Stimulated activated CD8-positive, alpha-beta memory T cell treated with anti-CD3 and anti-CD28 coated beads, Interleukin-7, amount 100 ng/mL, for 4 hours (primary cell): ENCODE measurements around the gene TEP1.
"Not testable (repeated sequence)": the region's sequence is repeated elsewhere in the genome, so short reads cannot be mapped to it uniquely, and the experiment has no call there.

ENCODE experiments used
- DNase-seq, 2 donors: peaks; one replicate each; pipeline ENCODE4 v3.0.0-alpha.2; 2020; ENCODE audit warnings: low read depth in 2 of 2

Gene TEP1

DNA sequence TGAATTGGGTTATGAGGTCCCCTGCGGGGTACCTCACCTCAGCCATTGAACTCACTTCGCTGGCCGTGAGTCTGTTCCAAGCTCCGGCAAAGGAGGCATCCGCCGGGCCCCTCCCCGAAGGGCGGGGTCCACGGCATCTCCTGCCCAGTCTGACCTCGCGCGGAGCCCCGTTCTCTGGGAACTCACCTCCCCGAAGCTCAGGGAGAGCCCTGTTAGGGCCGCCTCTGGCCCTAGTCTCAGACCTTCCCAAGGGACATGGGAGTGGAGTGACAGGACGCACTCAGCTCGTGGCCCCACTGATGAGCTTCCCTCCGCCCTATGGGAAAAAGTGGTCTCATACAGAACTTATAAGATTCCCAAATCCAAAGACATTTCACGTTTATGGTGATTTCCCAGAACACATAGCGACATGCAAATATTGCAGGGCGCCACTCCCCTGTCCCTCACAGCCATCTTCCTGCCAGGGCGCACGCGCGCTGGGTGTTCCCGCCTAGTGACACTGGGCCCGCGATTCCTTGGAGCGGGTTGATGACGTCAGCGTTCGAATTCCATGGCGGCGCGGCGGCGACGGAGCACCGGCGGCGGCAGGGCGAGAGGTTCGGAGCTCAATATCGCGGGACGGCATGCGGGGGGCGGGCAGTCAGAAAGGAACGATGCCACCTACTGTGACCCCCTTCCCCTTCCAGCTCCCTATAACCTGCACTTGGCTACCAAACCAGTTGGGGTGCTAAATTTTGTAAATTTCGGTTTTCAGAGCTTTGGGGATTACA, 70.0 kb downstream of the TEP1 start, which contains the start of gene PARP2:
PARP2 (plus strand) TSS at position 544 of the 770 bp plus-strand sequence; CDS start at position 551, 7 bp downstream.
- DNase-seq: peak; percentile 86 to 89

DNA sequence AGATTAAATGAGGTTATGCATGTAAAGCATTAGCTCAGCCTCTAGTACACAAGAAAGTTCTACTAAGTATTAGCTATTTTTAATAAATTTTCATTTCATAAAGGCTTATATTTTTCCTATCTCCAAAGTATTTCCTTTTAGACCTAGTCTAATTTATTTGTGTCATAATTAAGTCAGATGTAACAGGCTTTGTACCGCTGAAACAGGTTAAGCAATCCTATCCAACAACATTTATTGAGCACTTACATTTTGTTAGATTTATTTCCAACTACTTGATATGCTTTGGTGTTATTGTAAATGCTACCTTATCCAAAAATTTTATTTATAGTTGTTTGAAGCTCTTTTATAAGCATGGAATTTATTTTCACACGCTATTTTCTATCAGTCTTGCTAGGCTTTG, 71.7 kb downstream of the TEP1 start:
- DNase-seq: no peak

DNA sequence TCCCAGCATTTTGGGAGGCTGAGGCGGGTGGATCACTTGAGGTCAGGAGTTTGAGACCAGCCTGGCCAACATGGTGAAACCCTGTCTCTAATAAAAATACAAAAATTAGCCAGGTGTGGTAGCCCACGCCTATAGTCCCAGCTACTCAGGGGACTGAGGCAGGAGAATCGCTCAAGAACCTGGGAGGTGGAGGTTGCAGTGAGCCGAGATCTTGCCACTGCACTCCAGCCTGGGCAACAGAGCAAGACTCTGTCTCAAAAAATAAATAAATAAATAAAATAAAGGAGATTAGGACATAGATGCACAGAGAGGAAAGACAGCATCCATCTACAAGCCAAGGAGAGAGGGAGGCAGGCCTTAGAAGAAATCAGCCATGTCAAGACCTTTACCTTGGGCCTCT, 72.3 kb downstream of the TEP1 start:
- not testable (repeated sequence) for DNase-seq

DNA sequence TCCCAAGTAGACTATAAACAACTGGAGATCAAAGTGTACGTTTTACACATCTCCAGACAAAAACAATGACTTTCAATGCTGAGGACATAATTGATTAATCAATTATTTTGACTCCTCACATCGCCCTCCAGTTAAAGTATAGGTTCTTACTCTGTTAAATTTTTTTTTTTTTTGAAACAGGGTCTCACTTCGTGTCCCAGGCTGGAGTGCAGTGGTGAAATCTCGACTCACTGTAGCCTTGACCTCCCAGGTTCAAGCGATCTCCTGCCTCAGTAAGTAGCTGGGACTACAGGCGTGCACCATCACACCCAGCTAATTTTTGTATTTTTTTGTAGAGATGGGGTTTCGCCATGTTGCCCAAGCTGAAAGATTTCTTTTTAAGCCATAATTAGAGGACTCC, 79.3 kb downstream of the TEP1 start:
- no peak for DNase-seq

DNA sequence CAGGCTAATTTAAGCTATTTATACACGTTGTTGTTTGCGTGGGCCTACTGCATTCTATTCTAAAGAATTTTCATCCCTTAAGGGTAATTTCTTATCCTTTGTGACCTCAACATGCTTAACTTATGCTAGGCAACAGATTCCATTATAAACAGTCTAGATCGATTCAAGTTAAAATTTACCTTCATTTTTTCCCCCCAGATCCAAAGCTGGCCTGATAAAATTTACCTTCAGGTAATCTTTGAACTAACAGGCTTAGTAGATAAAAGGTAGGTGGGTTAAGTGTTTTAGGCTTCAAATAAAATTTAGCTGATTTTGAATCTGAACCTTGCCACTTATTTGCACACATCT, 79.8 kb downstream of the TEP1 start:
- DNase-seq: no peak

DNA sequence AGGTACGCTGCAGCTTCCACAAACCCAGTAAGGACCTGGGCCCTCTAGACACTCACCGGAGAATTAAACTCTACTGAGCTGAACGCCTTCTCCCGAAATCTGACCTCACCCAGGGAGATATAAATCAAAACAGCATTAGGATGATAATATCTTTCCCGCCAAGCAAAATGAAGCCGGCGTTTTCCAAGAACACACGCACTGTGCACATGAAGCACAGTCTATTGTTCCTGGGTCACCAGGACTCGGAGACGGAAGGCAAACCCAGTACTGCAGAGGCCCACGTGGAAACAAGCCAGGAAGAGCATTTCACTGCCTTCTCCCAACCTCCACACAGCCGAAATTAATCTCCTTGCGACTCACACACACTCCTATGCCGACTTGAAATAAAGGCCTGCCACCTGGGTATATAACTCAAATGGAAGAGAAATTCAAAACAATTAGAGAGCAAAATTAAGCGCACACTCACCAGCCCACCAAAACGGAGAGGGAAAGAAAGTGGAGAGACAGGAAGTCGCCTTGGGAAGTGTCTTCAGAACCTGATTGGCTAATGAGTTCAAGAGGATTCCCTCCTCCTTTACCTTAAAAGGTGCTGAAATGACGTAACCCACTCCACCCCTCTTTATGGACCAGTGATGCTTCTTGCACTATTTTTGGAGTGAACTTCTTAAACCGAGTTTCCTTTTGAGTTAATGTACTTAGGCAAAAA, 80.4 kb downstream of the TEP1 start, which contains the start of gene CCNB1IP1:
CCNB1IP1 (minus strand) TSS at position 492 of the 706 bp plus-strand sequence. CDS start 16,756 bp downstream, outside the sequence.
- peak in 1 of 2 donors; percentile 18 for DNase-seq

DNA sequence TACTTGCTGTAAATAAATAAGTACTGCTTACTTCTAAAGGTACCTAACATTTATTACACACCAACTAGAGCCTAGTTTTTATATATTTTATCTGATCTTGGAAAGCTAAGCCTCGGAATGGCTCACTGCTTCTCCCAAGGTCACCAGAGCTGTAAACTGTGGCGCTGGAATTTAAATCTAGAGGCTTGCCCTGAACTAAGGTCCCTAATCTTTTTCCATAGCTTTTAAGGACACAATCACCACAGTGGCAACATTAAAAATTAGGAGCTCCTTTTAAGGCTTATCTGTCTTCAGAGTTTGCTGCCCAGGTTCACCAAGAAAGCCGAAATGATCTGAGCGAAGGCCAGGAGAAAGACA, 80.9 kb downstream of the TEP1 start:
- DNase-seq: no peak

DNA sequence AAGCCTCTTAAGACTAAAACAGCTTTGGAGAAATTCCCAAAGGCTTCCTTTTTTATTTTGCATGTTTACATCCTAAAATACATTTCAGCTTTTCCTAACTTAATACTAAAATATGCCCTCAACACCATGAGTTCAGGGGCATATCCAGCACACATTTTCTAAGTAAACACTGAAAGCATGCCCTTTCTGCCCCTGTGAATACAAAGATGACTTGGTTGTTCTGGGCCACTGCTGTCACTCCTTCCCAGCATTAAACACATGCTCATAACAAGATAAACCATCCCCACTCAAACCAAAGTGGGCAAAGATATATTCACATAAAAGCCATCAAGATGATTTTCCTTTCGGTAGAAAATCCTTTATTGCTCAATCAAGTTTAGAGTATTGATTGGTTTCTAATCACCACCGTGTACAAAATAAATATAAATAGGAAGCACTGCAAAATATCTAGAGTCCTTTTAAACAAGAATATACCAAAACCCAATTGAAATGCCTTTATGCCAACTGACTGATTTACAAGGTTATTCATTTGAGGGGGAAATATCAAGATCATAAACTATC, 82.2 kb downstream of the TEP1 start:
- DNase-seq: no peak

DNA sequence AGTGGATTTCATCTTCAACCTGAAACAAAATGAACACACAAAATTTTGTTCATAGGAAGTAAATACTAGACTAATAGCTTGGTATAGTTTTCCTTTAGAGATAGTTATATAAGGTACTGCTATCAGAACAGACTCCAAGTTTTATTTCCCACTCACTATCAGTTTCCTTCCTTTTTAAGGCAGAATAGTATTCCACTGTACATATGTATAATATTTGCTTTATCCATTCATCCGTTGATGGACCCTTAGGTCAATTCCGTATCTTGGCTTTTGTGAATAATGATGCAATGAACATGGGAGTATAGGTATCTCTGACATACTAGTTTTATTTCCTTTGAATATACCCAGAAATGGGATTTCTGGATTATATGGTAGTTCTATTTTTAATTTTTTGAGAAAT, 83.9 kb downstream of the TEP1 start:
- DNase-seq: no peak

DNA sequence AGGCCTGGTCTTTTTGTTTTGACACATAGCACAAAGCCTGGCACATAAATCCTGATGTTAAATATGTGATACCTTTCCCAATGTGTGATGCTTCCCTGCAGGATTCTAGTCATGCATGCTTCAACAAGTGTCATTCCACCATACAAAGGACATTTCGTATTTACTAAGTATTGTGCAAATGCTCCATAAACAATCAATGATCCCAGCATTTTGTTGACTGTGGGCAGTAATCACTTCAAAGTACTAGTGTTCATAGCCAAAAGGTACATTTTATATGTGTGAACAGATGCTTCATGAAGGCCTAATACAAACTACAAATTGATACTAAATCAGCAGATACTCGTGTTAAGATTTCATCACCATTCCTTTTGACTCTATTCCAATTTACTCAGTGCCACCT, 84.6 kb downstream of the TEP1 start:
- DNase-seq: no peak

DNA sequence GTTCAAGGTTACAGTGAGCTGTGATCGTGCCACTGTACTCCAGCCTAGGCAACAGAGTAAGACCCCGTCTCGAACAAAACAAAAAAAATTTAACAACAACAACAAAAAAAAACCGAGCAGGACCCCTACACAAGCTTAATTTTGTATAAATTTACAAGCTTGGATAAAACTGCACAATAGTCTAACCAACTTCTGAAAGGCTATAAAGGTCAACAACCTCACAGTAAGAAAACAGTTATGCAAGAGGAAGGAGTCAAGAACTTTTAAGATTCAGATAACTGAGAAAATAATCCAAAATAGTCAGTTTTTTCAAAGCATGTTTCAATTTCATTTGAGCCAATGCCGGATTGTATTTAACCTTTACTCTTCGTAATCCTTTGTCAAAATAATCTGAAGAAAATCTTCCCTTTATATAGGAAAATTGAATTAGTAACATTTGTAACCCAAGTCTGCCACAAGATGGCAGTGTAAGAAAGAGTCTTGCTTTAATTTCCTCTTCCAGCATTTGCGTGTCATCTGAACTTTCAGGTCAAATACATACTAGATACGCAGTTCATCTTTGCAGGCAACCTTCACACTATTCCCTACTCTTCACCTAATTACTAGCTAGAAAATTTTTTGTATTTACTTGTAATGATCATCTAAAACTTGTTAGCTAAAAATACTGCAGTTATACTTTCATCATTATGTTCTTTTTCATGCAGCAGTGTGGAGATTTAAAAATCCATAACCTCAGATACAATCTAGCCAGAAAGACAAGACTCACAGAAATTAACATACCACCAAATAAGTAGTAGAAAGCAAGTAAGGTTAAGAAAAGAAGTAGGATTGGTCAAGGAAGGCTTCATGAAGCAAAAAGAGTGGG, 86.1 kb downstream of the TEP1 start:
- no peak for DNase-seq

DNA sequence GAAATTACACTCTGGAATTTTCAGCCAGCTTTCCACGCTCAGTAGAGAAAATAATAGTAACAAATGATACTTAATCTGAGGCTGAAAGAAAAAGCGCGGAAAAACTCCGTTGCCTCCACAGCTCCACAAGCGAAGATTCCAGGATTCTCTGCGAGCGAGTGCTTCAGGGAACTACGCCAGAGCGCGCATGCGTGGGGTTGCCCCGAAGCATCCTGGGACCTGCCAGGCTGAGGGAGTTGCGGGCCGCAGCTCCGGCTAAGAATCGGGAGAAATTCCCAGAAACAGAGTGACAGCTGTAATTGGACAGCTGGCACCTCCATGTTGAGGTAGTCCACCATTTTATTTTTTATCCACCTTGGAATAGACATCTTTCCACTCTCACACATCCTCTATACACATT, 95.6 kb downstream of the TEP1 start:
- no peak for DNase-seq
